D341Med (cell line): ENCODE measurements around the gene SLC35B2.
"Not testable (repeated sequence)": the region's sequence is repeated elsewhere in the genome, so short reads cannot be mapped to it uniquely, and the experiment has no call there.

Experiments used
- DNase-seq: peaks from one replicate; pipeline ENCODE4 v3.0.0; 2012; ENCODE audit warnings: low spot score

SLC35B2 gene

GRCh38 chr6:44235891-44236516, 21.3 kb downstream of the SLC35B2 start:
- no peak for DNase-seq

GRCh38 chr6:44235269-44235668, 22.1 kb downstream of the SLC35B2 start:
- DNase-seq: no peak

GRCh38 chr6:44234101-44235025, 23.0 kb downstream of the SLC35B2 start:
- peak; percentile 77 for DNase-seq

- DNase-seq: no peak
Measured at GRCh38 chr6:44233567-44234100, 23.7 kb downstream of the SLC35B2 start.

- DNase-seq: no peak
Measured at GRCh38 chr6:44232676-44233566, 24.4 kb downstream of the SLC35B2 start.

GRCh38 chr6:44231426-44231825, 25.9 kb downstream of the SLC35B2 start:
- not testable (repeated sequence) for DNase-seq

GRCh38 chr6:44230034-44230675, 27.2 kb downstream of the SLC35B2 start:
- no peak for DNase-seq

- no peak for DNase-seq
Measured at GRCh38 chr6:44229376-44230033, 27.8 kb downstream of the SLC35B2 start.

- DNase-seq: no peak
Measured at GRCh38 chr6:44228836-44229235, 28.5 kb downstream of the SLC35B2 start.

GRCh38 chr6:44228433-44228832, 28.9 kb downstream of the SLC35B2 start:
- no peak for DNase-seq

- no peak for DNase-seq
Measured at GRCh38 chr6:44228031-44228430, 29.3 kb downstream of the SLC35B2 start.

GRCh38 chr6:44227148-44227793, 30.1 kb downstream of the SLC35B2 start:
- no peak for DNase-seq

GRCh38 chr6:44226368-44227147, 30.8 kb downstream of the SLC35B2 start:
- no peak for DNase-seq

GRCh38 chr6:44225579-44226325, 31.6 kb downstream of the SLC35B2 start:
- DNase-seq: no peak

GRCh38 chr6:44224965-44225305, 32.4 kb downstream of the SLC35B2 start:
- DNase-seq: no peak

- peak; percentile 55 for DNase-seq
Measured at GRCh38 chr6:44224029-44224964, 33.0 kb downstream of the SLC35B2 start.

GRCh38 chr6:44223319-44224028, 33.9 kb downstream of the SLC35B2 start, which contains the start of gene SLC29A1:
TSS of gene SLC29A1 (plus strand) at chr6:44223595. CDS start at chr6:44227314, 3,719 bp downstream.
- DNase-seq: peak; percentile 98
